HG03432 (cell line): ENCODE data around the gene RAD23B.

Experiments
- ATAC-seq: cut with Tn5 transposase; IDR thresholded peaks from one replicate; pipeline ENCODE4 v1.9.1; 2021; ENCODE audit warnings: mild to moderate bottlenecking, moderate library complexity; ENCODE audit not compliant: unreplicated experiment

Gene RAD23B

GRCh38 chr9:107330420-107330819 is 47.3 kb downstream of the RAD23B start:
- no peak for ATAC-seq

GRCh38 chr9:107332883-107333282 is 49.8 kb downstream of the RAD23B start:
- no peak for ATAC-seq

DNA sequence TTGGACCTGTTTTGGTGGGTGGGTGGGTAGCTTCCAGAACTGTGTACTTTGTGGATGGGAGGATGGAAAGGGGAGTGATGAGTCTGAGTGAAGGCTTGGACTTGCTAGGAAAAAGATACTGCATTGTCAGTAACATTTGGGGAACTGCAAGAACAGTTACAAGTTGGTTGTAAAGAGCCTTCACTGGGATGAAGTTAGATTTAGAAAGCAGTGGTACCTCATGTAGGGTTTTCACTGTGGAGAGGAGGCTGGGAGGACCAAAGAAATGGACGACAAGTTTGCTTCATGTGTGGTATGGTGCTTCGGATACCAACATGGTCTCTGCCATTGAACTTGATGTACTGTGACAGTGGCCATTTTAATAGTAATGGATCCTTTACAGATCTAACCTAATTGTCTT is 50.3 kb downstream of the RAD23B start:
- ATAC-seq: no peak

GRCh38 chr9:107334103-107334776 is 51.2 kb downstream of the RAD23B start:
- ATAC-seq: no peak

DNA sequence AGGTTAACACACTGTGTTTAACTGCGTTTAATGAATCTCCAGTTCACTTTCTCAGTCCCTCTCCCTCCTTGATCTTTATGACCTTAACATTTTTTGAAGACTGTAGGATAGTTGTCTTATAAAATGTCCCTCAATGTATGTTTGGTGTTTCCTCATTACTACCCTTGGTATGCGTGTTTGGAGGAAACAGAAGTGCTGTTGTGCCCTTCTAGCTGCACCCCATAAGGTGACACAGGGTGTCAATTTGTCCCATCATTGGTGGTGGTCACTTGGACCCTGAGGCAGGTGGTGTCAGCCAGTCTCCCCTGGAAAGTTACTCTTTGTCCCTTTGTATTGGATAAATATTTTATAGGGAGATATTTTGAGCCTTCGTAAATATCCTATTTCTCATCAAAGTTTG is 52.3 kb downstream of the RAD23B start:
- ATAC-seq: no peak

GRCh38 chr9:107336718-107337360 is 53.8 kb downstream of the RAD23B start:
- no peak for ATAC-seq

DNA sequence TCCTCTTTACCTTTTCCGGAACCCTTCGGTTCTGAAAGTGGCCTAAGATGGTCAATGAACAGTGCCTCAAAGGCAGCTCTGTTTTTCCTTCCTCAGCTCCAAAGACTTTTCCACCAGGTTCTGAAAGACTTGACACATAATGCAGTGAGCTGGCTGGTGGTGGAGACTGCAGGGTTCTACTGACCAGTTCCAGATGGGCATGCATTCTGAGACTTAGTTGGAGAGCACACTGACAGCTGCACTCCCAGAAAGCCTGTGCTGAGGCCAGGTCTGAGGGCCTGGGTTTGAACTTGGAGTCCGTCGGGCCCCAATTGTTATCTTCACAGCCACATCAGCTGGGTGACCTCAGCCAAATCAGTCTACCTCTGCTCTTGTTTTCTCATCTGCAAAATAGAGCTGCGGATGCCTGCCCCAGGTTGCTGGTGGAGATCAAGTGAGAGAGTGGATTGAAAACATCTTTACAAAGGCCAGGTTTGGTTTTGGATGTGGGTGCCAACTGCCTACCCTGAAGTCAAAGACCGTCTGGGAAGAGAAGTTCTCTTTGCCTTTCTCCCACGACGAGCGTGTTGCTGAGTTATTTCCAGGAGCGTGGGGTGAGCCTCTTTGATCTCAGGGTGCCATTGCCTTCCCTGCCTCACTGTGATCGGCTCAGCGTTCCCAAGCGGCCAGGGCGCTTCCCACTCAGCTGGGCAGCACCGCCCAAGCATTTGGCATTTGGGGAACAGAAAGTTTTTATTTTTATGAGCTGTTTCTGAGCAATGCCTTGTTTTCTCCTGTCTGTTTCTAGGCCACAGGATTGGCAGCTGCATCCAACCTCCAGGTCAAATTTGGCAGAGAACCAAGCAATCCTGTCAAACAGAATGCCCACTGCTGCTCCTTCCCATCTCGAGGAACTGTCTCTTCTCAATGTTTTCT is 54.9 kb downstream of the RAD23B start:
- ATAC-seq: no peak

GRCh38 chr9:107338911-107339659 is 56.0 kb downstream of the RAD23B start:
- ATAC-seq: no peak

DNA sequence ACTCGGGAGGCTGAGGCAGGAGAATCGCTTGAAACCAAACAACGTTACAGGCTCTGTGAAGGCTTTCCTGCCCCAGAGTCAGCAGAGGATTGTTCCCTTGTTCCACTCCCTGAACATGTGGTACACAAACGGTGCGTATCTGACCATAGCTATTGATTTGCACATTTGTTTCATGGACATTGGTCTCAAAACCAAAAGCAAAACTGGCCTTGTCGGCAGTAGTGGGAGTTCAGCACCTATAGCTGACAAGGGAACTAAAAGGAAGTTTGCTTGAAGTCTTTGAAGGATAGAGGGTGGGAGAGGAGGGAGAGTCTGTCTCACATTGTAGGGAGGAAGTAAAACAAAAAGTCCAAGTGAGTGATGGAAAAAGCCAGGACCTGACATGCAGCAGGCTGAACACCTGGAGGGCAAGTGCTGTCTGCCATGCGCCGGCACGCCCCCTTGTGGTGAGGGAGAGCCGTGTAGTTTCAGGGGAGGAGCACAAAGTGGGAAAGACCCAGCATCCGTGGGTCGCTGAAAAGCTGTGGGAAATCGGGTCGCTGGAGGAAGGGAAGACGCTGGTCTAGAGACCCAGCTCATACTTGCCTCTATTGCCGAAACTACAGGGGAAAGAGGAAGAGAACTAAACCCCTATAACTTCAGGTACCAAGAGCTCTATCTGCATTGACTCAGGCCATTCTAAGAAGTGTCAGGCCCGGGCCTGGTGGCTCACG is 58.0 kb downstream of the RAD23B start:
- ATAC-seq: peak; percentile 91

DNA sequence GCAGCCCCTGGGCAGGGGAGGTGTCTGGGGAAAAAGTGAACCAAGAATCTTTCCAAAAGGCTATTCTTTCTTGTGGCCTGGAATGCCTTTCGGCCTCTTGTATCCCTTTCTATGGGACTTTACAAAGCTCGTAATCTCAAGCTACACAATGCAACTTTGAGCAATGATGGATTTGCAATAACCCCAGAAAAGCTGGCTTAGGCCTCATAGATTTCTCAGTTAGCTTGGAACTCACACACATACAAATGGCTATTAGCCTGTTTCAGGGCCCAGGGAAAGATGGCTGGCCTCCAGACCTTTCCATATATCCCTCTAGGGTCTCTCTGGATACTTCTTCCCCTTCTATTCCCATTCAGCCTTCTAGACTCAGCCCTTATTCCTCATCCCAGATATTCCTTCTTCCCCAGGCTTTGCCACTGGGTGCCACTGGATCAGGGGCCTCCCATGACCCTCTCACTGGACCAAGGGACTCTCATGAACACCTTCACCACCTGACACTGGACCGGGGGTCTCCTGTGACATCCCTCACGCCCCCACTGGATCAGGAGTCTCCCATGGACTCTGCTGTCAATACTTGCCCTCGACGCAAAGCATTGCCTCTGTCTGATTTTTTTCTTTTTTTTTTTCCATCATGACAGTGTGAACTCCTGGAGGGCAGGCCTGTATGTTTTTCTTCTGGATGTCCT is 59.5 kb downstream of the RAD23B start:
- no peak for ATAC-seq

DNA sequence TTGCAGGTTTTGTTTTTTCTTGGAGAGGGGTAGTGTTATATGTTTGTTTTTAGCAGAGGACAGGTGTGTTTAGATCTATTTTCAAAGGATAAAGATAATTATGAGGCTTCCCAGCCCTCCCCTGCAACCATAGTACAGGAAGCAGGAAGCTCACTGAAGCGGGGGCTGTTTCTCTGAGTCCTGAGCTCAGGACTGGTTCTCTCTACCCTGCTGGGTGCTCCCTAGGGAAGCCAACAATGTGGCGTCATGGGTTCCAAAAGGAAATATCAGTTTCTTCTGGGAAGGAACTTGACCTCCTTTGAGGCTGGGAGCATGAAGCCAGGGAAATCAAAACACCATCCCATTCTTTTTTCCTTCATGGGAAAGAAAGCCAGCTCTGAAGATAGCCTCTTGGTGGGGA is 62.2 kb downstream of the RAD23B start:
- ATAC-seq: no peak

- ATAC-seq: no peak
These were observed 65.8 kb downstream of the RAD23B start for GRCh38 chr9:107348836-107349235.

DNA sequence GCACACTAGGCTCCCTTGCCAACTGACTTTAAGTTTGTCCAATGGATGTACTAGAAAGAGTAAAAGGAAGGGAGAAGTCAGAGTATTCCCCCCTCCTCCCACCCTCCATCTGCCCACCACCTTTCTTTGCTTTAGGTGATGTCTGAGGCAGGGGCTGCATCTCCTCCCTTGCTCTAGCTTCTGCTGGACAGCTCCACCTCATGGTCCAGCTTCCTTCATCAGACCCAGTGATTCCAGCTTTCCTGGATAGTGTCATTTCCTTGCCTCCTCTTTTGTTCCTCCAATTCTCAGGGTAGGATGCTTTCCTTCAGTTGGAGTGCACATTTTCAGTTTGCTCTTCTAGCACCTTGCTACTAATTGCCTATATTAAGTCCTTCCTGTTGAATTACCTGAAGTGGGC is 67.4 kb downstream of the RAD23B start:
- no peak for ATAC-seq

DNA sequence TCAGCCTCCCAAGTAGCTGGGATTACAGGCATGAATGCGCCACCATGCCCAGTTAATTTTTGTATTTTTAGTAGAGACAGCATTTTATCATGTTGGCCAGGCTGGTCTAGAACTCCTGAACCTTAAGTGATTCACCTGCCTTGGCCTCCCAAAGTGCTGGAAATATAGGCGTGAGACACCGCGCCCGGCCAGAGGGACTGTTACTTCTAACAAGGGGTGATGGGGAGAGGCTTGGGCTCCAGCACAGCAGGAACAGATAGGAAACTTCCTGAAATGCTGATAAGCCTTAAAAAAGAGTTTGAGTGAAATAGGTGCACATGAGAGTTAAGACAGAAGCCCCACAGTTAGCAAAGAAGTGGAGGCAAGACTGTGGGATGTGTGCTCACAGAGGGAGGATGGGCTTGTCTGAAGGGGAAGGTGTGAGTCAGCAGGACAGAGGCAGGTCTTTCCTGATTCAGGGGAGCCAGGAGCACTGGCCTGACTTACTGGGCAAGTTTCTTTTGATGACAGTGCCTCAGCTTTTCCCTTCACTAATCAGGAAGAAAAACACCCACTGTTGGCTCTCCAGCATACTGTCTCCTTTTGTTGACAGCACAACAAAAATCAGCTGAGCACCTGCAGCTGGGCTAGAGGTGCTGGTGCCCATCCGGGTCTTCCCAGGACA is 68.4 kb downstream of the RAD23B start:
- no peak for ATAC-seq

DNA sequence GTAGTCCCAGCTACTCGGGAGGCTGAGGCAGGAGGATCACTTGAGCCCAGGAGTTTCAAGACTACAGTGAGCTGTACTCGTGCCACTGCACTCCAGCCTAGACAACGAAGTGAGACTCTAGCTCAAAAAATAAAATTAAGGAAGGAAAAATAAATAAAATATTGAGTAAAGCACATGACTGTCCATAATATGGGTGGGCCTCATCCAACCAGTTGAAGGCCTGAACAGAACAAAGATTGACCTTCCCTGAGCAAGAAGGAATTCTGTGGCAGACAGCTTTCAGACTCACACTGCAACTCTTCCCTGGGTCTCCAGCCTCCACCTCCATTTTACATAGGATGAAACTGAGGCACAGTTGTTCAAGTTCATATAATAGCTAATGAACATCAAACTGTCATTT is 72.3 kb downstream of the RAD23B start:
- no peak for ATAC-seq

DNA sequence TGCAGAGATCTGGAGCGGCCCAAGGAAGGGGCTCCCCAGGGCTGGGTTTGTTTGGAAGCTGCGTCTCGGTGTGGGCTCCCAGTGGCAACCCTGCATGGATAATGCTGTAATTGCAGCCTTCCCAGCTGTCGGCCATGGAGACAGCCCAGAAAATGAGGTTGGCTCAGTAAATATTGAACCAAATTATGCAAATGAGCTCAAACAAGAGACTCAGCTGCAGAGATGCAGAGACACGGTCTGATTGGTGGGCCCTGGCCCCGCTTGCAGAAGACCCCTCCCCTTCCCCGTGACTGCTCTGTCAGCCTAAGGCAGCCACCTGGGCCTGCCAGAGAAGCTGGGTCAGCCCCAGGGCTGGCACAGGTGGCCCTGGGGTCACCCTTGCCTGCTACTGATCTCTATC is 75.9 kb downstream of the RAD23B start:
- ATAC-seq: no peak

- no peak for ATAC-seq
These were observed 77.0 kb downstream of the RAD23B start for GRCh38 chr9:107360098-107360497.

GRCh38 chr9:107361816-107362215 is 78.7 kb downstream of the RAD23B start:
- no peak for ATAC-seq

DNA sequence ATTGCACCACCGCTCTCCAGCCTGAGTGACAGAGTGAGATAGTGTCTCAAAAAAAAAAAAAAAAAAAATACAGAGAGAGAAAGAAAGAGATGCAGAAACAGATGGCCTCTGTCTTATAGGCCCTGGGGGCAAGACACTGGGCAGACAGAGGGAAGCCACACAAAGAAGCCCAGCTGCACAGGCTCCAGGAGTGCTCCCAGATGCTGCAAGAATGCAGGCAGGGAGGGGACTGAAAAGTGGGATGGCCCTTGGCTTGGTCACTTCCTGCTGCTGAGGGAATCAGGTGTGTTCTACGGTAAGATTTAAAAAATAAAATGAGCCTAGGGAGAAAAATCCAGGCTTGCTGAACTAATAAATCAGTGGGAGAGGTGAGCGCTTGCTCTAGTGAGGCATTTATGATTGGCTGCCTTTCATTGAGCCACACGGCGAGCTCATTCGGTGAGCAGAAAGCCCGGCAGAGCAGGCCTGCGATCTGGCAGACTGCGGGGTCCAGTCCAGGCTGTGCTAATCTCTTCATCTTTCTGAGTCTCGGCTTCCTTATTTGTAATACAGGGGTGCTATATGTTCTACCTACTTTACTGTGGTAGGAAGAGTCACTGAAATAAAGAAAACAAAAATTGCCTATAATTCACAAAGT is 80.6 kb downstream of the RAD23B start:
- ATAC-seq: no peak
